Osteocyte (in vitro differentiated cells): ENCODE measurements around the gene ABO. TPM values are rescaled to one million over a fixed set of nuclear protein-coding genes. Genes with fewer than 3 reads are reported as not detected.

ENCODE experiments used
- DNase-seq: peaks from one replicate; pipeline ENCODE4 v3.0.0; 2021; ENCODE audit warnings: mixed read lengths; ENCODE audit not compliant: unreplicated experiment; ENCODE audit errors: extremely low spot score
- H3K27ac Mint-ChIP-seq: one replicate; pipeline ENCODE4 v1.8.0; 2021; ENCODE audit warnings: mild to moderate bottlenecking, mixed read lengths; ENCODE audit not compliant: unreplicated experiment
- H3K27me3 Mint-ChIP-seq: one replicate; pipeline ENCODE4 v1.8.0; 2021; ENCODE audit warnings: mixed read lengths; ENCODE audit not compliant: unreplicated experiment
- H3K36me3 Mint-ChIP-seq: one replicate; pipeline ENCODE4 v1.8.0; 2021; ENCODE audit warnings: mixed read lengths; ENCODE audit not compliant: unreplicated experiment
- H3K4me1 Mint-ChIP-seq: one replicate; pipeline ENCODE4 v1.8.0; 2021; ENCODE audit warnings: mixed read lengths; ENCODE audit not compliant: unreplicated experiment
- H3K4me3 Mint-ChIP-seq: one replicate; pipeline ENCODE4 v1.8.0; 2021; ENCODE audit warnings: mild to moderate bottlenecking, moderate library complexity, mixed read lengths; ENCODE audit not compliant: unreplicated experiment
- H3K9me3 Mint-ChIP-seq: one replicate; pipeline ENCODE4 v1.8.0; 2021; ENCODE audit warnings: mixed read lengths; ENCODE audit not compliant: unreplicated experiment
- total RNA-seq: library from RNA; stranded (reverse); gene quantifications from 2 replicates; pipeline ENCODE4 v1.2.1, GENCODE V29; 2021
- TF ChIP-seq, protein P1 (sequence below): fragments of 200-600 bp; sonication (generic); IDR thresholded peaks from 2 replicates; pipeline ENCODE4 v1.5.0; 2021; ENCODE audit warnings: antibody characterized with exemption, mild to moderate bottlenecking, moderate library complexity

Gene ABO
- total RNA-seq, 1 donor from 2014 or later = not detected

- Mint-ChIP-seq H3K27me3 (peaks cover 59% of the 10 kb centered on the region), H3K9me3 (peaks cover 1% of the 10 kb centered on the region)
- TF ChIP-seq, protein P1, sequence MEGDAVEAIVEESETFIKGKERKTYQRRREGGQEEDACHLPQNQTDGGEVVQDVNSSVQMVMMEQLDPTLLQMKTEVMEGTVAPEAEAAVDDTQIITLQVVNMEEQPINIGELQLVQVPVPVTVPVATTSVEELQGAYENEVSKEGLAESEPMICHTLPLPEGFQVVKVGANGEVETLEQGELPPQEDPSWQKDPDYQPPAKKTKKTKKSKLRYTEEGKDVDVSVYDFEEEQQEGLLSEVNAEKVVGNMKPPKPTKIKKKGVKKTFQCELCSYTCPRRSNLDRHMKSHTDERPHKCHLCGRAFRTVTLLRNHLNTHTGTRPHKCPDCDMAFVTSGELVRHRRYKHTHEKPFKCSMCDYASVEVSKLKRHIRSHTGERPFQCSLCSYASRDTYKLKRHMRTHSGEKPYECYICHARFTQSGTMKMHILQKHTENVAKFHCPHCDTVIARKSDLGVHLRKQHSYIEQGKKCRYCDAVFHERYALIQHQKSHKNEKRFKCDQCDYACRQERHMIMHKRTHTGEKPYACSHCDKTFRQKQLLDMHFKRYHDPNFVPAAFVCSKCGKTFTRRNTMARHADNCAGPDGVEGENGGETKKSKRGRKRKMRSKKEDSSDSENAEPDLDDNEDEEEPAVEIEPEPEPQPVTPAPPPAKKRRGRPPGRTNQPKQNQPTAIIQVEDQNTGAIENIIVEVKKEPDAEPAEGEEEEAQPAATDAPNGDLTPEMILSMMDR = no peak
These were observed 26.2 kb downstream of the ABO start for GRCh38 chr9:133248726-133249295.

DNA sequence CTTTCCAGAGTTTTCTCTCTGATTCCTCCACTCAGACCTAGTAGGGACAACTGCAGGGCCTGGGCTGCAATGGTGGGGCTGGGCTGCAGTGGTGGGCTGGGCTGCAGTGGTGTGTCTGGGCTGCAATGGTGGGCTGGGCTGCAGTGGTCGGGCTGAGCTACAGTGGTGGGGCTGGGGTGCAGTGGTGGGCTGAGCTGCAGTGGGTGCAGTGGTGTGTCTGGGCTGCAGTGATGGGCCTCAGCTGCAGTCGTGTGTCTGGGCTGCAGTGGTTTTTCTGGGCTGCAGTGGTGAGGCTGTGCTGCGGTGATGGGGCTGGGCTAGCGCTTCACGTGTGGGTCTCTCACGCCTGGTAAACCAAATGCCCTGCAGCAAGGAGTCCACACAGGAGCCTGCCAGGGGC, 27.4 kb downstream of the ABO start:
- H3K27ac Mint-ChIP-seq = no peak overlapping the region
- no peaks in the 10 kb centered on the region for H3K36me3 Mint-ChIP-seq
- no peaks in the 10 kb centered on the region for H3K4me1 Mint-ChIP-seq
- TF ChIP-seq, protein P1 = no peak
- H3K27me3 Mint-ChIP-seq = peaks cover 56% of the 10 kb centered on the region
- DNase-seq = peak; percentile 64
- H3K4me3 Mint-ChIP-seq = no peak overlapping the region
- no peaks in the 10 kb centered on the region for H3K9me3 Mint-ChIP-seq

More at GRCh38 chr9:133248726-133249295, 26.2 kb downstream of the ABO start:
- Mint-ChIP-seq H3K4me1 (no peaks in the 10 kb centered on the region), H3K36me3 (no peaks in the 10 kb centered on the region), H3K27ac (no peak overlapping the region), H3K4me3 (no peak overlapping the region)
- DNase-seq = peak; percentile 59

GRCh38 chr9:133246991-133247390, 28.0 kb downstream of the ABO start:
- no peaks in the 10 kb centered on the region for H3K4me1 Mint-ChIP-seq
- peaks cover 60% of the 10 kb centered on the region for H3K27me3 Mint-ChIP-seq
- no peaks in the 10 kb centered on the region for H3K9me3 Mint-ChIP-seq
- H3K4me3 Mint-ChIP-seq = no peak overlapping the region
- H3K27ac Mint-ChIP-seq = no peak overlapping the region
- H3K36me3 Mint-ChIP-seq = no peaks in the 10 kb centered on the region
- DNase-seq = peak; percentile 81
- TF ChIP-seq, protein P1 = no peak

DNA sequence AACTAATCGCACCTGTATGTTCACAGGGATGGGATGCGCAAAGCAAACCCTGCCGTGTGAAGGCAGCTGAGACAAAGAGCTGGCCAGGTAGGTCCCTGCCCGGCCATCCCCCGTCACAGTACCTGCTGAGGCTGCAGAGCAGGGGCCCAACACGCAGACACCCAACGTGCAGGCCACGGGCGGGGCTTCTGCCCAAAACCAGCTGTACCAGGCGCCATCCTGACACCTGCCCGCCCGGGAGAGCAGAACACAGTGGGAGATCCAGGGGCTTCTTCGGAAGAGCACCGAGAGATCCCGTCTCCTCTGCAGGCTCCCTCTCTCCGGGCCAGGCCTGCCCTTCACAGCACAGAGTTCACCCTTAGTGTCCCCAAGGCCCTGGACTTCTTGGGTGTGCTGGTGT, 28.4 kb downstream of the ABO start:
- Mint-ChIP-seq H3K4me1 (no peaks in the 10 kb centered on the region), H3K27ac (no peak overlapping the region), H3K4me3 (no peak overlapping the region), H3K9me3 (no peaks in the 10 kb centered on the region), H3K27me3 (peaks cover 60% of the 10 kb centered on the region), H3K36me3 (no peaks in the 10 kb centered on the region)
- TF ChIP-seq, protein P1 = no peak
- peak; percentile 73 for DNase-seq

DNA sequence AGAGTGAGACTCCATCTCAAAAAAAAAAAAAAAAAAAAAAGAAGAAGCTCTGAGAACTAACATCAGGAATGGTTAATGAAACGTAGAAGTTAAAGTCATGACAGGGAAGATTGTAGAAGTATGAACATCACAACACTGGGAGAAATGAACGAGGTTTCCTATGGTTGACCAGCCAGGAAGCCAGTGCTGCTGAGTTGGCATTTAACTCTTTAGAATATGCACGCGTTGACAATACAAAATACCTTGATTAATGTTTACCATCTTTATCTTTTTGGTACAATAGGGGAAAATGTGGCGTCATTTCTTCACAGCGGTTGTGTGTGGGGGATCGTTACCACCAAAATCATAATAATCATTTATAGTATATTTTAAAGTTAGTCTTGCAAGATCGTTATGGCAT, 32.0 kb downstream of the ABO start:
- Mint-ChIP-seq H3K36me3 (no peaks in the 10 kb centered on the region), H3K27me3 (peaks cover 37% of the 10 kb centered on the region), H3K9me3 (no peaks in the 10 kb centered on the region), H3K27ac (no peak overlapping the region), H3K4me1 (peaks cover 7% of the 10 kb centered on the region), H3K4me3 (no peak overlapping the region)
- no peak for DNase-seq
- TF ChIP-seq, protein P1 = no peak
